HEK293 (cell line): ENCODE measurements around the gene C19orf47.

Experiments used
- CTCF ChIA-PET: fragments of 350-600 bp; formaldehyde crosslinking; extraction: SDS; loops from one replicate; lab custom pipeline; 2021; ENCODE audit warnings: antibody characterized with exemption; lab: Yijun Ruan, JAX
- POLR2A ChIA-PET: fragments of 300-600 bp; formaldehyde crosslinking; extraction: SDS; loops from one replicate; lab custom pipeline; 2020; ENCODE audit warnings: antibody characterized with exemption, inconsistent platforms; lab: Yijun Ruan, JAX
- H3K27ac ChIP-seq: fragments of 200-500 bp; sonication (Bioruptor generic); 2 replicates; pipeline ENCODE4 v1.5.1; 2014; ENCODE audit warnings: low read depth, low read length, control low read depth, inconsistent platforms; ENCODE audit errors: extremely low read depth
- H3K36me3 ChIP-seq, 2 experiments: fragments of 200-500 bp in 1 of 2; sonication (Bioruptor generic) in 1 of 2; 1 replicate in 1 of 2; 2 replicates in 1 of 2; pipeline ENCODE4 v1.5.1; 2014 to 2017; ENCODE audit warnings: inconsistent platforms in 2 of 2, low read length in 2 of 2; ENCODE audit not compliant: control insufficient read depth in 2 of 2, insufficient read depth in 1 of 2
- H3K4me1 ChIP-seq: fragments of 200-500 bp; sonication (Bioruptor generic); 2 replicates; pipeline ENCODE4 v1.5.1; 2014; ENCODE audit warnings: mild to moderate bottlenecking, low read length, inconsistent platforms; ENCODE audit not compliant: control insufficient read depth, insufficient read depth
- H3K4me3 ChIP-seq: 2 replicates; pipeline ENCODE4 v1.5.1; 2011; ENCODE audit warnings: low read depth, mild to moderate bottlenecking, control low read depth, low read length, moderate library complexity
- H3K9me3 ChIP-seq: fragments of 200-500 bp; sonication (Bioruptor generic); 2 replicates; pipeline ENCODE4 v1.5.1; 2014; ENCODE audit warnings: low read depth, low read length, inconsistent platforms; ENCODE audit not compliant: control insufficient read depth, insufficient read depth
- GLI4 ChIP-seq: fragments of 450-650 bp; formaldehyde crosslinking; IDR thresholded peaks from 2 replicates; pipeline ENCODE4 v1.5.1; 2016; ENCODE audit warnings: missing biosample characterization, missing genetic modification characterization
- IKZF3 ChIP-seq: fragments of 450-650 bp; IDR thresholded peaks from 2 replicates; pipeline ENCODE4 v1.5.0; 2018; ENCODE audit warnings: missing biosample characterization, mild to moderate bottlenecking, missing genetic modification characterization, moderate library complexity
- KLF10 ChIP-seq: fragments of 450-650 bp; IDR thresholded peaks from 2 replicates; pipeline ENCODE4 v1.5.1; 2018; ENCODE audit warnings: missing biosample characterization, mild to moderate bottlenecking, missing genetic modification characterization
- PBX3 ChIP-seq: sonication (generic); formaldehyde crosslinking; IDR thresholded peaks from 2 replicates; pipeline ENCODE4 v1.8.1; 2022; ENCODE audit warnings: mild to moderate bottlenecking, moderate library complexity, missing genetic modification reagents
- SCRT1 ChIP-seq: fragments of 450-650 bp; formaldehyde crosslinking; IDR thresholded peaks from 2 replicates; pipeline ENCODE4 v1.5.1; 2016; ENCODE audit warnings: missing biosample characterization, missing genetic modification characterization, borderline replicate concordance
- SP3 ChIP-seq: fragments of 450-650 bp; formaldehyde crosslinking; IDR thresholded peaks from 2 replicates; pipeline ENCODE4 v1.5.1; 2016; ENCODE audit warnings: missing biosample characterization, missing genetic modification characterization
- ZFP69B ChIP-seq: fragments of 450-650 bp; formaldehyde crosslinking; IDR thresholded peaks from 2 replicates; pipeline ENCODE4 v1.5.1; 2016; ENCODE audit warnings: missing biosample characterization, missing genetic modification characterization
- ZNF112 ChIP-seq: fragments of 450-650 bp; formaldehyde crosslinking; IDR thresholded peaks from 2 replicates; pipeline ENCODE4 v1.5.0; 2017; ENCODE audit warnings: missing biosample characterization, missing genetic modification characterization
- ZNF114 ChIP-seq: fragments of 450-650 bp; formaldehyde crosslinking; IDR thresholded peaks from 2 replicates; pipeline ENCODE4 v1.5.0; 2017; ENCODE audit warnings: missing biosample characterization, missing genetic modification characterization
- ZNF133 ChIP-seq: fragments of 450-650 bp; formaldehyde crosslinking; IDR thresholded peaks from 2 replicates; pipeline ENCODE4 v1.5.1; 2016; ENCODE audit warnings: missing biosample characterization, missing genetic modification characterization
- ZNF184 ChIP-seq: fragments of 450-650 bp; IDR thresholded peaks from 2 replicates; pipeline ENCODE4 v1.5.1; 2018; ENCODE audit warnings: missing biosample characterization, mild to moderate bottlenecking, missing genetic modification characterization
- ZNF19 ChIP-seq: fragments of 450-650 bp; formaldehyde crosslinking; IDR thresholded peaks from 2 replicates; pipeline ENCODE4; 2016; ENCODE audit warnings: missing biosample characterization, missing genetic modification characterization, low read depth
- ZNF202 ChIP-seq: fragments of 450-650 bp; formaldehyde crosslinking; IDR thresholded peaks from 2 replicates; pipeline ENCODE4 v1.5.1; 2016; ENCODE audit warnings: missing biosample characterization, missing genetic modification characterization, borderline replicate concordance
- ZNF221 ChIP-seq: fragments of 450-650 bp; formaldehyde crosslinking; IDR thresholded peaks from 2 replicates; pipeline ENCODE4 v1.5.1; 2017; ENCODE audit warnings: missing biosample characterization, missing genetic modification characterization, borderline replicate concordance
- ZNF280D ChIP-seq: fragments of 450-650 bp; formaldehyde crosslinking; IDR thresholded peaks from 2 replicates; pipeline ENCODE4 v1.5.1; 2016; ENCODE audit warnings: missing biosample characterization, missing genetic modification characterization
- ZNF37A ChIP-seq: fragments of 450-650 bp; IDR thresholded peaks from 2 replicates; pipeline ENCODE4 v1.5.1; 2018; ENCODE audit warnings: missing biosample characterization, missing genetic modification characterization
- ZNF404 ChIP-seq: fragments of 450-650 bp; formaldehyde crosslinking; IDR thresholded peaks from 2 replicates; pipeline ENCODE4 v1.5.1; 2017; ENCODE audit warnings: missing biosample characterization, missing genetic modification characterization
- ZNF433 ChIP-seq: fragments of 450-650 bp; formaldehyde crosslinking; IDR thresholded peaks from 2 replicates; pipeline ENCODE4 v1.5.1; 2016; ENCODE audit warnings: missing biosample characterization, missing genetic modification characterization, low read depth
- ZNF473 ChIP-seq: fragments of 450-650 bp; formaldehyde crosslinking; IDR thresholded peaks from 2 replicates; pipeline ENCODE4 v1.5.1; 2017; ENCODE audit warnings: missing biosample characterization, missing genetic modification characterization
- ZNF529 ChIP-seq: fragments of 450-650 bp; formaldehyde crosslinking; IDR thresholded peaks from 2 replicates; pipeline ENCODE4 v1.5.1; 2017; ENCODE audit warnings: missing genetic modification characterization, missing biosample characterization; ENCODE audit not compliant: insufficient replicate concordance
- ZNF558 ChIP-seq: fragments of 450-650 bp; formaldehyde crosslinking; IDR thresholded peaks from 2 replicates; pipeline ENCODE4 v1.5.1; 2016; ENCODE audit warnings: missing biosample characterization, missing genetic modification characterization
- ZNF596 ChIP-seq: fragments of 450-650 bp; IDR thresholded peaks from 2 replicates; pipeline ENCODE4 v1.5.0; 2018; ENCODE audit warnings: missing biosample characterization, mild to moderate bottlenecking, missing genetic modification characterization, moderate library complexity
- ZNF621 ChIP-seq: fragments of 450-650 bp; formaldehyde crosslinking; IDR thresholded peaks from 2 replicates; pipeline ENCODE4 v1.5.1; 2017; ENCODE audit warnings: missing biosample characterization, missing genetic modification characterization
- ZNF624 ChIP-seq: fragments of 450-650 bp; formaldehyde crosslinking; IDR thresholded peaks from 2 replicates; pipeline ENCODE4 v1.5.1; 2017; ENCODE audit warnings: missing biosample characterization, missing genetic modification characterization
- ZNF626 ChIP-seq: fragments of 450-650 bp; sonication (Bioruptor Pico); formaldehyde crosslinking; IDR thresholded peaks from 2 replicates; pipeline ENCODE4 v1.5.1; 2018; ENCODE audit warnings: missing biosample characterization, missing genetic modification characterization, inconsistent platforms
- ZNF629 ChIP-seq: fragments of 450-650 bp; formaldehyde crosslinking; IDR thresholded peaks from 2 replicates; pipeline ENCODE4 v1.5.1; 2017; ENCODE audit warnings: missing biosample characterization, missing genetic modification characterization
- ZNF670 ChIP-seq: fragments of 450-650 bp; formaldehyde crosslinking; IDR thresholded peaks from 2 replicates; pipeline ENCODE4 v1.5.1; 2016; ENCODE audit warnings: missing biosample characterization, missing genetic modification characterization, low read depth
- ZNF701 ChIP-seq: fragments of 450-650 bp; formaldehyde crosslinking; IDR thresholded peaks from 2 replicates; pipeline ENCODE4 v1.5.1; 2016; ENCODE audit warnings: missing biosample characterization, missing genetic modification characterization
- ZNF776 ChIP-seq: fragments of 450-650 bp; formaldehyde crosslinking; IDR thresholded peaks from 2 replicates; pipeline ENCODE4 v1.5.0; 2017; ENCODE audit warnings: missing biosample characterization, missing genetic modification characterization, borderline replicate concordance
- ZSCAN30 ChIP-seq: fragments of 450-650 bp; IDR thresholded peaks from 2 replicates; pipeline ENCODE4 v1.5.1; 2018; ENCODE audit warnings: missing biosample characterization, mild to moderate bottlenecking, missing genetic modification characterization, moderate library complexity

C19orf47 gene

GRCh38 chr19:40312533-40312932 is 35.7 kb downstream of the C19orf47 start:
- TF ChIP-seq SCRT1 (tag by site-specific recombination) (no peak), ZNF529 (no peak), ZNF670 (tag by site-specific recombination) (no peak), KLF10 (tag by site-specific recombination) (no peak), ZNF202 (tag by site-specific recombination) (no peak), ZNF621 (no peak), ZNF37A (tag by site-specific recombination) (no peak), SP3 (no peak), ZNF596 (tag by site-specific recombination) (no peak), ZNF624 (tag by site-specific recombination) (no peak), ZNF114 (tag by site-specific recombination) (no peak), ZNF221 (no peak), ZNF404 (tag by site-specific recombination) (no peak), ZNF701 (no peak), ZNF626 (tag by site-specific recombination) (no peak), ZNF433 (no peak), ZNF280D (tag by site-specific recombination) (no peak), ZNF629 (tag by site-specific recombination) (no peak)
- no peaks in the 10 kb centered on the region for H3K9me3 ChIP-seq
- H3K36me3 ChIP-seq, result peaks cover 22 to 55% of the 10 kb centered on the region in 2 experiments
- no peak overlapping the region for H3K4me3 ChIP-seq
- POLR2A ChIA-PET, result interaction anchor here (0.6 to 1.9 kb wide), 3 partner anchors 12 to 159 kb away, joined by 3 to 4 read pairs (median 3); partner anchors contain the start of gene SERTAD1
- H3K27ac ChIP-seq, result no peak overlapping the region
- peaks cover 5% of the 10 kb centered on the region; the same call in 1 of the 2 replicates for H3K4me1 ChIP-seq
- CTCF ChIA-PET, result interaction anchor here (1.2 to 4.1 kb wide), 2 partner anchors 7 to 291 kb away, joined by 3 to 61 read pairs; no protein-coding TSS in a partner anchor

GRCh38 chr19:40309666-40310065 is 38.5 kb downstream of the C19orf47 start:
- H3K9me3 ChIP-seq, result no peaks in the 10 kb centered on the region
- H3K4me3 ChIP-seq, result no peak overlapping the region
- no peak overlapping the region for H3K27ac ChIP-seq
- peaks cover 6% of the 10 kb centered on the region; the same call in 1 of the 2 replicates for H3K4me1 ChIP-seq
- TF ChIP-seq ZFP69B (tag by site-specific recombination) (no peak), ZNF184 (peak; percentile 95), ZNF776 (tag by site-specific recombination) (no peak)
- TF ChIP-seq, all 188 proteins: peak for 1
- CTCF ChIA-PET, result interaction anchor here (0.5 to 1.4 kb wide), 5 partner anchors 111 to 433 kb away, joined by 3 to 5 read pairs (median 4); partner anchors contain the start of gene SERTAD1
- H3K36me3 ChIP-seq, result peaks cover 5 to 46% of the 10 kb centered on the region in 2 experiments
- POLR2A ChIA-PET, result interaction anchor here (0.5 to 1.9 kb wide), 3 partner anchors 39 to 261 kb away, joined by 3 to 7 read pairs (median 4); partner anchors contain the start of genes C19orf47 and PLD3

- peaks cover 0 to 46% of the 10 kb centered on the region in 2 experiments; a peak in 2 of 3 replicates for H3K36me3 ChIP-seq
- no peak overlapping the region for H3K4me3 ChIP-seq
- ChIA-PET CTCF (interaction anchor here (0.5 to 5.4 kb wide), 107 partner anchors 9 to 1035 kb away, joined by 3 to 61 read pairs (median 4); partner anchors contain the start of genes BLVRB, C19orf47, LTBP4 and PLD3), POLR2A (interaction anchor here (0.5 to 2.1 kb wide), 22 partner anchors 9 to 304 kb away, joined by 3 to 13 read pairs (median 4); partner anchors contain the start of genes AKT2, BLVRB, C19orf47 and PLD3)
- H3K9me3 ChIP-seq, result no peaks in the 10 kb centered on the region; the same call in 1 of the 2 replicates
- H3K4me1 ChIP-seq, result peaks cover 13% of the 10 kb centered on the region
- no peak overlapping the region for H3K27ac ChIP-seq
- TF ChIP-seq ZNF133, result no peak
- TF ChIP-seq IKZF3 (tag by site-specific recombination), result peak; percentile 45; the same call in 1 of the 2 replicates
- 0 out of 2 replicates have a peak, but pooled peaks have one; percentile 59 for TF ChIP-seq ZSCAN30
- TF ChIP-seq ZNF473 (tag by site-specific recombination), result no peak
- TF ChIP-seq SCRT1 (tag by site-specific recombination), result no peak
- TF ChIP-seq PBX3 (CRISPR knock-in tag), result no peak
- TF ChIP-seq ZNF19 (tag by site-specific recombination), result no peak
- no peak for TF ChIP-seq GLI4
- no peak for TF ChIP-seq ZNF112
- TF ChIP-seq ZNF558 (tag by site-specific recombination), result no peak
Observed at GRCh38 chr19:40305403-40305802, 42.8 kb downstream of the C19orf47 start.
